Measurements from ENCODE around the gene DDX51.

Gene DDX51

GRCh38 chr12:132089407-132089910 lies 54.7 kb downstream of the DDX51 start:
- no peak for DNase-seq (ENCODE audit: low read depth in 1 of 2, low spot score in 1 of 2)
